ENCODE results near the gene NPEPL1.

The NPEPL1 gene

GRCh38 chr20:58742668-58743566 lies 50.3 kb downstream of the NPEPL1 start:
- no peak overlapping the region for H3K27ac ChIP-seq
- TF ChIP-seq, protein P1, sequence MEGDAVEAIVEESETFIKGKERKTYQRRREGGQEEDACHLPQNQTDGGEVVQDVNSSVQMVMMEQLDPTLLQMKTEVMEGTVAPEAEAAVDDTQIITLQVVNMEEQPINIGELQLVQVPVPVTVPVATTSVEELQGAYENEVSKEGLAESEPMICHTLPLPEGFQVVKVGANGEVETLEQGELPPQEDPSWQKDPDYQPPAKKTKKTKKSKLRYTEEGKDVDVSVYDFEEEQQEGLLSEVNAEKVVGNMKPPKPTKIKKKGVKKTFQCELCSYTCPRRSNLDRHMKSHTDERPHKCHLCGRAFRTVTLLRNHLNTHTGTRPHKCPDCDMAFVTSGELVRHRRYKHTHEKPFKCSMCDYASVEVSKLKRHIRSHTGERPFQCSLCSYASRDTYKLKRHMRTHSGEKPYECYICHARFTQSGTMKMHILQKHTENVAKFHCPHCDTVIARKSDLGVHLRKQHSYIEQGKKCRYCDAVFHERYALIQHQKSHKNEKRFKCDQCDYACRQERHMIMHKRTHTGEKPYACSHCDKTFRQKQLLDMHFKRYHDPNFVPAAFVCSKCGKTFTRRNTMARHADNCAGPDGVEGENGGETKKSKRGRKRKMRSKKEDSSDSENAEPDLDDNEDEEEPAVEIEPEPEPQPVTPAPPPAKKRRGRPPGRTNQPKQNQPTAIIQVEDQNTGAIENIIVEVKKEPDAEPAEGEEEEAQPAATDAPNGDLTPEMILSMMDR (conservative IDR thresholded peaks at IDR 0.05) = no peak

- TF ChIP-seq, protein P1 (conservative IDR thresholded peaks at IDR 0.05) = no peak
- H3K27ac ChIP-seq = no peak overlapping the region
Observed at GRCh38 chr20:58743929-58744534, 51.4 kb downstream of the NPEPL1 start.

- H3K27ac ChIP-seq = no peak overlapping the region
- TF ChIP-seq, protein P1 (conservative IDR thresholded peaks at IDR 0.05) = no peak
Observed at GRCh38 chr20:58744836-58745235, 52.2 kb downstream of the NPEPL1 start.

GRCh38 chr20:58745391-58745790 lies 52.8 kb downstream of the NPEPL1 start:
- no peak overlapping the region for H3K27ac ChIP-seq
- TF ChIP-seq, protein P1 (conservative IDR thresholded peaks at IDR 0.05) = no peak

DNA sequence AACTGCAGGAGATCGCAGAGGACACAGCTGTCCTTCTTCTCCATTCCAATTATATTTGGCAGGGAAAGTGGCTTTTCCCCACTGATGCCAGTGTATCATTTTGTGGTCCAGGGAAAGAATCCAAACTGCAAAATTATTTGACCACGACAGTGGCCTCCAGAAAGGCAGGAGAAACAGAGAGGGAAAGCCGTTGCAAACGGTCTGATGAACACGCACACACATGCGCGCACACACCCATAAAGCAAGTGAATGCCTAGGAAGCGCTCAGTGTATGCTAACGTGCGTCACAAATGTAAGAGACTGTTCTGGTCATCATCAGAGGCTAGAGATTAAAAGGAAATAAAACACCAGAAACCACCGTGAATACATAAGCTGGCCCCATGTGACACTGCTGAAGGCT lies 54.0 kb downstream of the NPEPL1 start:
- TF ChIP-seq, protein P1 (conservative IDR thresholded peaks at IDR 0.05) = no peak

GRCh38 chr20:58747211-58747610 lies 54.6 kb downstream of the NPEPL1 start:
- H3K27ac ChIP-seq = no peak overlapping the region
- TF ChIP-seq, protein P1 (conservative IDR thresholded peaks at IDR 0.05) = no peak

More for the DNA sequence above, 54.0 kb downstream of the NPEPL1 start:
- no peak overlapping the region for H3K27ac ChIP-seq

GRCh38 chr20:58748618-58749017 lies 56.0 kb downstream of the NPEPL1 start:
- no peak overlapping the region for H3K27ac ChIP-seq
- TF ChIP-seq, protein P1 (conservative IDR thresholded peaks at IDR 0.05) = no peak
